Peyer's patch (tissue), 4 donors: Measurements from ENCODE around the gene TMIGD2.

ENCODE experiments used
- CTCF ChIP-seq, 6 experiments: fragments of 450-650 bp in 4 of 6; fragments of 200-600 bp in 2 of 6; sonication (generic) in 1 of 6; IDR thresholded peaks; one replicate each; pipeline ENCODE4 v1.5.1; 2017 to 2019; ENCODE audit warnings: antibody characterized with exemption in 6 of 6, mild to moderate bottlenecking in 3 of 6, moderate library complexity in 1 of 6
- POLR2A ChIP-seq, 2 donors: fragments of 450-650 bp; IDR thresholded peaks; one replicate each; pipeline ENCODE4 v1.5.1; 2017; ENCODE audit warnings: antibody characterized with exemption in 2 of 2, mild to moderate bottlenecking in 2 of 2, moderate library complexity in 2 of 2

- TF ChIP-seq POLR2A (IDR thresholded peaks at IDR 0.05): peak; percentile 41 to 49
- no peak for TF ChIP-seq CTCF (IDR thresholded peaks at IDR 0.05)
Observed at GRCh38 chr19:4338441-4339355, 36.5 kb upstream of the TMIGD2 start, which contains the start of gene STAP2.
